Spleen (tissue), 11 donors: Measurements from ENCODE around the gene PHKB. TPM values are rescaled to one million over a fixed set of nuclear protein-coding genes. Genes with fewer than 3 reads are reported as not detected.

ENCODE experiments used
- DNase-seq: peaks from one replicate; pipeline ENCODE4 v3.0.0-alpha.2; 2020
- H3K27ac ChIP-seq, 8 donors: fragments of 200-600 bp; sonication (generic) in 7 of 8; 1 replicate in 4 of 8; 2 replicates in 4 of 8; pipeline versions ENCODE4 v1.5.0 to v1.8.0; 2016 to 2021; ENCODE audit warnings: inconsistent platforms in 4 of 8, mild to moderate bottlenecking in 4 of 8, moderate library complexity in 1 of 8
- H3K27me3 ChIP-seq, 7 donors: fragments of 200-600 bp; sonication (generic) in 6 of 7; replicated peaks in 1 of 7; 1 replicate in 4 of 7; 2 replicates in 3 of 7; pipeline versions ENCODE4 v1.5.0 to v1.8.0; 2016 to 2021; ENCODE audit warnings: inconsistent platforms in 3 of 7, mild to moderate bottlenecking in 1 of 7
- H3K36me3 ChIP-seq, 6 donors: fragments of 200-600 bp; sonication (generic) in 5 of 6; 1 replicate in 4 of 6; 2 replicates in 2 of 6; pipeline versions ENCODE4 v1.5.0 to v1.8.0; 2016 to 2021; ENCODE audit warnings: inconsistent platforms in 2 of 6
- H3K4me1 ChIP-seq, 6 donors: fragments of 200-600 bp; sonication (generic) in 5 of 6; 1 replicate in 3 of 6; 2 replicates in 3 of 6; pipeline versions ENCODE4 v1.5.0 to v1.8.0; 2016 to 2021; ENCODE audit warnings: inconsistent platforms in 3 of 6
- H3K4me3 ChIP-seq, 8 donors: fragments of 200-600 bp; sonication (generic) in 7 of 8; 1 replicate in 4 of 8; 2 replicates in 4 of 8; pipeline versions ENCODE4 v1.5.0 to v1.8.0; 2016 to 2021; ENCODE audit warnings: inconsistent platforms in 4 of 8, mild to moderate bottlenecking in 4 of 8, moderate library complexity in 2 of 8
- H3K9me3 ChIP-seq, 8 donors: fragments of 200-600 bp; sonication (generic) in 7 of 8; 1 replicate in 4 of 8; 2 replicates in 4 of 8; pipeline versions ENCODE4 v1.5.0 to v1.8.0; 2016 to 2021; ENCODE audit warnings: inconsistent platforms in 4 of 8
- CTCF ChIP-seq, 11 experiments: fragments of 200-600 bp in 7 of 11; fragments of 450-650 bp in 4 of 11; sonication (generic) in 4 of 11; IDR thresholded peaks in 8 of 11; conservative IDR thresholded peaks in 3 of 11; 1 replicate in 7 of 11; 2 replicates in 4 of 11; pipeline versions ENCODE4 v1.4.0 to v1.8.0; 2016 to 2021; ENCODE audit warnings: antibody characterized with exemption in 11 of 11, inconsistent platforms in 4 of 11, mild to moderate bottlenecking in 1 of 11
- POLR2A ChIP-seq, 3 donors: fragments of 450-650 bp; IDR thresholded peaks; one replicate each; pipeline ENCODE4 v1.5.1; 2017; ENCODE audit warnings: antibody characterized with exemption in 3 of 3, mild to moderate bottlenecking in 1 of 3
- POLR2AphosphoS5 ChIP-seq, 3 donors: sonication (generic); formaldehyde crosslinking; IDR thresholded peaks; one replicate each; pipeline ENCODE4 v1.5.1; 2017; ENCODE audit warnings: antibody characterized with exemption in 3 of 3
- WGBS, 5 donors: extraction: QIAGEN DNeasy Blood & Tissue Kit in 3 of 5; methylation state at CpG; one replicate each; pipeline versions ENCODE4 v1.1.5 to v1.1.7; 2013 to 2018; 5-methylcytosine and 5-hydroxymethylcytosine counted together
- intact Hi-C: fragments of 100-400 bp; cut with DNase I; formaldehyde crosslinking; loops from one replicate; pipeline ENCODE4 v1.15.0; 2023; ENCODE audit warnings: low total_unique reads
- polyA plus RNA-seq, 3 donors: library from polyadenylated mRNA; stranded (reverse); fragments of 200-250 nt; gene quantifications; one replicate each; pipeline ENCODE4 v1.2.1, GENCODE V29; 2013
- total RNA-seq, 7 donors: library from RNA; depleted of rRNA in 3 of 7; stranded (reverse); fragments of >200 nt in 3 of 7; fragmentation: NEBNext Ultra II Directional in 4 of 7; extraction: Animal tissue kit (Norgen Biotek cat#: 25700) in 4 of 7; gene quantifications; one replicate each; pipeline versions ENCODE4 v1.1.0 to v1.2.1, GENCODE V29; 2016 to 2021
- donor health status: healthy with polysubstance abuse.
- donor health status: DM: no; HTN: no; CAD: no; lungs with moderate emphysema.
- donor health status: DM: no; HTN: no; CAD: no.
- donor health status: Bipolar disorder and iron deficiency.
- donor health status: healthy.
- donor health status: DM: no; HTN: no; CAD: no.
- donor health status: DM: yes; HTN: yes; CAD: no.

Gene PHKB
- total and polyA plus RNA-seq, 10 donors, result 19.7 to 168 (median 99.1) TPM

- 91 to 98% (median 95%) methylated on average over 12 of the region's 12 CpGs for WGBS, 5 donors
- intact Hi-C loops, result no loop called here
- DNase-seq, result no peak
Observed at GRCh38 chr16:47729701-47730100, 268.6 kb downstream of the PHKB start.

DNA sequence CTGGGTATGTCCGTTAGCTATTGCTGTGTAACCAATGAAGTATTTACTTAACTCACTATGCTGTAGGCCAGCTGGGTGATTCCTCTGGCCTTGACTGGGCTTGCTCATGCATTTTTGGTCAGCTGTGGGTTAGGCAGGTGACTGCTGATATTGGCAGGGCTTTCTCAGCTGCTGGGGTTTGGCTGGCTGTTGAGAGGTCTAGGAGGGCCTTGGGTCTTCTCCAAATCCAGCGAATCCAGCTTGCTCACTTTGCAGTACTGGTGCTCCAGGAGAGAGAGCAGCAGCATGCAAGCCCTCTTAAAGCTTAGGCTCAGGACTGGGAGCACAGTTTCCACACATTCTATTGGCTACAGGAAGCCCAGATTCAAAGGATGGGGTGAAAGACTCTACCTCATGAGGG lies 270.1 kb downstream of the PHKB start:
- no peaks in the 10 kb centered on the region for H3K27me3 ChIP-seq
- TF ChIP-seq POLR2A (IDR thresholded peaks at IDR 0.05) (no peak), POLR2AphosphoS5 (IDR thresholded peaks at IDR 0.05) (no peak), CTCF (IDR thresholded peaks at IDR 0.05 in 8 of 11, conservative IDR thresholded peaks at IDR 0.05 in 3 of 11) (no peak)
- 78 to 94% (median 81%) methylated on average over 2 of the region's 2 CpGs for WGBS, 5 donors
- H3K27ac ChIP-seq, result no peak overlapping the region
- H3K4me1 ChIP-seq, result peaks cover 0 to 14% (median 8%) of the 10 kb centered on the region in 6 donors
- no peak overlapping the region for H3K4me3 ChIP-seq
- intact Hi-C loops, result no loop called here
- no peaks in the 10 kb centered on the region for H3K9me3 ChIP-seq
- H3K36me3 ChIP-seq, result no peaks in the 10 kb centered on the region
- DNase-seq, result no peak

More at GRCh38 chr16:47729701-47730100, 268.6 kb downstream of the PHKB start:
- Histone ChIP-seq H3K36me3 (no peaks in the 10 kb centered on the region), H3K27ac (no peak overlapping the region), H3K4me3 (no peak overlapping the region), H3K27me3 (no peaks in the 10 kb centered on the region), H3K9me3 (no peaks in the 10 kb centered on the region), H3K4me1 (peaks cover 0 to 14% (median 8%) of the 10 kb centered on the region in 6 donors)
- TF ChIP-seq POLR2AphosphoS5 (IDR thresholded peaks at IDR 0.05) (no peak), POLR2A (IDR thresholded peaks at IDR 0.05) (no peak), CTCF (IDR thresholded peaks at IDR 0.05 in 8 of 11, conservative IDR thresholded peaks at IDR 0.05 in 3 of 11) (no peak)

GRCh38 chr16:47732122-47732521 lies 271.0 kb downstream of the PHKB start:
- peaks cover 0 to 14% (median 8%) of the 10 kb centered on the region in 6 donors for H3K4me1 ChIP-seq
- no peaks in the 10 kb centered on the region for H3K9me3 ChIP-seq
- no peak for DNase-seq
- no peak overlapping the region for H3K4me3 ChIP-seq
- WGBS, 5 donors, result 91 to 97% (median 93%) methylated on average over 3 of the region's 3 CpGs
- H3K27ac ChIP-seq, result no peak overlapping the region
- TF ChIP-seq POLR2AphosphoS5 (IDR thresholded peaks at IDR 0.05) (no peak), CTCF (IDR thresholded peaks at IDR 0.05 in 8 of 11, conservative IDR thresholded peaks at IDR 0.05 in 3 of 11) (no peak), POLR2A (IDR thresholded peaks at IDR 0.05) (no peak)
- intact Hi-C loops, result no loop called here
- no peaks in the 10 kb centered on the region for H3K27me3 ChIP-seq
- H3K36me3 ChIP-seq, result no peaks in the 10 kb centered on the region

- no peak for DNase-seq
- intact Hi-C loops, result no loop called here
- H3K27me3 ChIP-seq, result no peaks in the 10 kb centered on the region
- no peaks in the 10 kb centered on the region for H3K9me3 ChIP-seq
- no peaks in the 10 kb centered on the region for H3K36me3 ChIP-seq
- 48 to 62% (median 60%) methylated on average over 6 of the region's 6 CpGs for WGBS, 5 donors
- TF ChIP-seq CTCF (IDR thresholded peaks at IDR 0.05 in 8 of 11, conservative IDR thresholded peaks at IDR 0.05 in 3 of 11) (no peak), POLR2A (IDR thresholded peaks at IDR 0.05) (no peak), POLR2AphosphoS5 (IDR thresholded peaks at IDR 0.05) (no peak)
- H3K4me1 ChIP-seq, result peaks cover 0 to 13% (median 8%) of the 10 kb centered on the region in 6 donors
- H3K4me3 ChIP-seq, result no peak overlapping the region
- no peak overlapping the region for H3K27ac ChIP-seq
Observed at GRCh38 chr16:47732523-47733111, 271.5 kb downstream of the PHKB start.
